Measurements from ENCODE around the gene ESRRA.

ESRRA gene

GRCh38 chr11:64352099-64352994, 47.0 kb downstream of the ESRRA start:
- Histone ChIP-seq H3K9me3 (ENCODE audit: low read length) (no peaks in the 10 kb centered on the region), H3K4me1 (ENCODE audit: insufficient read depth, low read length) (peaks cover 4% of the 10 kb centered on the region), H3K9ac (ENCODE audit: low read length) (no peak overlapping the region), H3K36me3 (ENCODE audit: insufficient read depth, low read length) (no peaks in the 10 kb centered on the region), H3K4me3 (ENCODE audit: low read depth in 1 of 2, low read length in 2 of 2) (no peak overlapping the region), H3K27me3 (ENCODE audit: control insufficient read depth in 1 of 2, insufficient read depth in 2 of 2, low read length in 2 of 2) (no peaks in the 10 kb centered on the region), H3K27ac (ENCODE audit: low read depth, low read length) (no peak overlapping the region)

- no peak overlapping the region for H3K27ac ChIP-seq (ENCODE audit: low read depth, low read length)
- no peaks in the 10 kb centered on the region for H3K36me3 ChIP-seq (ENCODE audit: insufficient read depth, low read length)
- no peaks in the 10 kb centered on the region for H3K27me3 ChIP-seq (ENCODE audit: control insufficient read depth in 1 of 2, insufficient read depth in 2 of 2, low read length in 2 of 2)
- no peak overlapping the region for H3K9ac ChIP-seq (ENCODE audit: low read length)
- no peaks in the 10 kb centered on the region for H3K9me3 ChIP-seq (ENCODE audit: low read length)
- H3K4me3 ChIP-seq (ENCODE audit: low read depth in 1 of 2, low read length in 2 of 2) = no peak overlapping the region
- H3K4me1 ChIP-seq (ENCODE audit: insufficient read depth, low read length) = peaks cover 8% of the 10 kb centered on the region
Measured at GRCh38 chr11:64352995-64353714, 47.8 kb downstream of the ESRRA start.

DNA sequence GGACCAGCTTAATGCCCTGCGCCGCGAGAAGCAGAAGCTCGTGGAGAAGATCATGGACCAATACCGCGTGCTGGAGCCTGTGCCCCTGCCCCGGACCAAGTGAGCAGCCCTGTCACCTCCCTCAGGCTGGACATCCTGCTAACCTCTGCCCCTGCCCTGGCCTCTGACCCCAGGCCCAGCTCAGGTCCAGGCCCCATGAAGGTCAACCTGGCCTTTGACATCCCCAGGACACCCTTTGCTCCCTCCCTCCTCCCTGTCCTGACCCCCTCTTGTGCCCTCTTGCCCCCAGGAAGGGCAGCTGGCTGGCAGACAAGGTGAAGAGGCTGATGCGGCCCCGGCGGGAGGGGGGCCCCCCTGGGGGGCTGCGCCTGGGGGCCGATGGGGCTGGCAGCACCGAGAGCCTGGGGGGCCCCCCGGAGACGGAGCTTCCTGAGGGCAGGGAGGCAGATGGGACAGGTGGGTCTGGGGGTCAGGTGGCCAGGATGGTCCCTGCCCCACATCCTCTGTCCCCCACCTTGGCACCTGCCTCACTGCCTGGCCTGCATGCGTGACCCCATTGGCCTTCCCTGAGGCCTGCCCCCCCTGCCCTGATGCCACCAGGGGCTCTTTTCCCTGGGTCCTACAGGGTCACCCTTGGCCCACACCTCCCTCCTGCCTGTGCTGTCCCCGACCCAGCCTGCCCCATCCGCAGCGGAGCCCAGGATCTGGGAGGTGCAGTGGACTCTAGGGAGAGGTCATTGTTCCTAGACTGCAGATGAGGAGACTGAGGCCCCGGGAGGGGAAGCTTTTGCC, 48.6 kb downstream of the ESRRA start:
- no peak overlapping the region for H3K4me3 ChIP-seq (ENCODE audit: low read depth in 1 of 2, low read length in 2 of 2)
- H3K36me3 ChIP-seq (ENCODE audit: insufficient read depth, low read length) = no peaks in the 10 kb centered on the region
- H3K4me1 ChIP-seq (ENCODE audit: insufficient read depth, low read length) = peaks cover 13% of the 10 kb centered on the region
- no peaks in the 10 kb centered on the region for H3K27me3 ChIP-seq (ENCODE audit: control insufficient read depth in 1 of 2, insufficient read depth in 2 of 2, low read length in 2 of 2)
- H3K9ac ChIP-seq (ENCODE audit: low read length) = no peak overlapping the region
- H3K27ac ChIP-seq (ENCODE audit: low read depth, low read length) = no peak overlapping the region
- H3K9me3 ChIP-seq (ENCODE audit: low read length) = no peaks in the 10 kb centered on the region

DNA sequence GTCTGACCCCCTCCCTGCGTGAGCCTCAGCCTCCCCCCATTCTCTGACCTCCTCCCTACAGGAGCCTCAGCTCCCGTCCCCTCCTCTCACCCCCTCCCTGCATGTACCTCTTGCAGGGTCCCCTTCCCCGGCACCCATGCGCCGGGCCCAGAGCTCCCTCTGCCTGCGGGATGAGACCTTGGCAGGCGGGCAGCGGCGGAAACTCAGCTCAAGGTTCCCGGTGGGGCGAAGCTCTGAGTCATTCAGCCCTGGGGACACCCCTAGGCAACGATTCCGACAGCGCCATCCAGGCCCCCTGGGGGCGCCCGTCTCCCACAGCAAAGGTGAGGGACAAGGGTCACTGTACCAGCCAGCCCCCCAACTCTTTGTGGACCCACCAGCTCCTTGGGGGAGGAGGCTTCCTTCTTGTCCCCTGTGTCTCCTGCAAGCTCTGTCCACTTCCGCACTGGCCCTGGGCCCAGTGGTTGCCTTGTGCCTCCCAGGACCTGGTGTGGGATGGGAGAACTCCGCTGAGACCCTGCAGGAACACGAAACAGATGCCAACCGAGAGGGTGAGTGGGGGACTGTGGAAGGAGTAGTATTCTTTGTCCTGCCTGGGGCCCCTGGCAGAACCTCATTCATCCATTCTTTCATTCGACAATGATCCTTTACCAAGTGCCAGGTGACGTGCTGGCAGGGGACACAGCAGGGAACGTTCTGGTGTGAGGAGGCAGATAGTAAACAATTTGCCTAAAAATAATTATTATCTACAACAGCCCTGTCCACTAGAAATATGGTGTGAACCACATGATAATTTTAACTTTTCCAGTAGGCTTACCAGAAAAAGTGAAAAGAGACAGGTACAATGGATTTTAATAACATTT, 50.0 kb downstream of the ESRRA start:
- Histone ChIP-seq H3K9ac (ENCODE audit: low read length) (no peak overlapping the region), H3K4me1 (ENCODE audit: insufficient read depth, low read length) (peaks cover 23% of the 10 kb centered on the region), H3K36me3 (ENCODE audit: insufficient read depth, low read length) (no peaks in the 10 kb centered on the region), H3K4me3 (ENCODE audit: low read depth in 1 of 2, low read length in 2 of 2) (no peak overlapping the region), H3K27me3 (ENCODE audit: control insufficient read depth in 1 of 2, insufficient read depth in 2 of 2, low read length in 2 of 2) (no peaks in the 10 kb centered on the region), H3K9me3 (ENCODE audit: low read length) (no peaks in the 10 kb centered on the region), H3K27ac (ENCODE audit: low read depth, low read length) (peak overlapping the region; percentile 26)

GRCh38 chr11:64356498-64357411, 51.4 kb downstream of the ESRRA start:
- Histone ChIP-seq H3K4me1 (ENCODE audit: insufficient read depth, low read length) (peaks cover 25% of the 10 kb centered on the region), H3K9me3 (ENCODE audit: low read length) (no peaks in the 10 kb centered on the region), H3K9ac (ENCODE audit: low read length) (no peak overlapping the region), H3K27ac (ENCODE audit: low read depth, low read length) (no peak overlapping the region), H3K36me3 (ENCODE audit: insufficient read depth, low read length) (peaks cover 9% of the 10 kb centered on the region), H3K4me3 (ENCODE audit: low read depth in 1 of 2, low read length in 2 of 2) (no peak overlapping the region), H3K27me3 (ENCODE audit: control insufficient read depth in 1 of 2, insufficient read depth in 2 of 2, low read length in 2 of 2) (no peaks in the 10 kb centered on the region)

DNA sequence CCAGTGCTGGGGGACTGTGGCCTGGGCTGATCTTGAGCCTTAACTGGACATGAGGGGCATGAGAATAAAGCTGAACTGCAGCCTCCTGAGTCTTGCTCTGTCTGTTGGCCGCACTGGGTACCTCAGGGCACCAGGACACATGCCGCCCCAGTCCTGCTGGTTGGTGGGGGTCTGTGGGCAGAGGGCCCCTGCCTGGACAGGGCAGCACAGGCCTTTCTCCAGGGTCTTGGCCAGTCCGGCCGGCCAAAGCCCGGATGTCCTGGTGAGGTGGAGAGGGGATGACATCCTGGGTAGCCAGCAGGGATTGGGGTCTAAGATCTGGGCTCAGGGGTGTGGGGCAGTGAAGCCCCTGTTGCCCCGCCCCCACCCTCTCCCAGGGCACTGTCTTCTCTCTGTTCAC, 52.1 kb downstream of the ESRRA start:
- Histone ChIP-seq H3K27ac (ENCODE audit: low read depth, low read length) (no peak overlapping the region), H3K36me3 (ENCODE audit: insufficient read depth, low read length) (peaks cover 16% of the 10 kb centered on the region), H3K4me3 (ENCODE audit: low read depth in 1 of 2, low read length in 2 of 2) (no peak overlapping the region), H3K4me1 (ENCODE audit: insufficient read depth, low read length) (peaks cover 25% of the 10 kb centered on the region), H3K9ac (ENCODE audit: low read length) (no peak overlapping the region), H3K9me3 (ENCODE audit: low read length) (no peaks in the 10 kb centered on the region), H3K27me3 (ENCODE audit: control insufficient read depth in 1 of 2, insufficient read depth in 2 of 2, low read length in 2 of 2) (no peaks in the 10 kb centered on the region)

DNA sequence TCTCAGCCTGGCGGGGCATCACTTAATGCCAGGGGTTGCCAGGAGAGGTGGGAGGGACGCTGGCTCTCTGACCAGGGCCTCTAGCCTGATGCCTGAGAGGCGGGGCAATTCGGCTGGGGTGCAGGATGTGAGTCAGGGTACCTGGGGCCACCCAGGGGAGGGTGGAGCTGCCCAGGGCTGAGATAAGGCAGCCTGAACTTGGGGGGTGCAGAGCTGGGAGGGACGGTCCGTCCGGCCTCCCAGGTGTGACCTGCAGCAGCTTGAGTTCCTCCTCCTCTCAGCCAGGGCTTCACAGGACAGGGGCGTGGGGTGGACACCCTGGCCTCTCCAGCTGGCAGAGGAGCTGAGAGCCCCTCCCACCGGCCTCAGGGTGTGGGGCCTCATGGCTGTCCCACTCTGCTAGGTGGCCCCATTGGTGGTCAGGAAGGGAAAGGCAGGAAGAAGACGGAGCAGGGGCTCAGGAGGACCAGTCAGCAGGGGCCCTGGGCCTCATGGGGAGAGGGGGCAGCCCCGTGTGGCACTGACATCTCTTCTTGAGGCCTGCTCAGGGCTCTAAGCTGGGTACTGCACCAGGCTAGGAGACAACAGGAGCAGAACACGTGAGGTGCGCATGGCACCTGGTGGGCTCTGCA, 52.7 kb downstream of the ESRRA start:
- H3K36me3 ChIP-seq (ENCODE audit: insufficient read depth, low read length) = peaks cover 20% of the 10 kb centered on the region
- H3K4me3 ChIP-seq (ENCODE audit: low read depth in 1 of 2, low read length in 2 of 2) = peak overlapping the region; percentile 45 to 90
- H3K27ac ChIP-seq (ENCODE audit: low read depth, low read length) = peak overlapping the region; percentile 90
- H3K9ac ChIP-seq (ENCODE audit: low read length) = peak overlapping the region; percentile 86
- H3K4me1 ChIP-seq (ENCODE audit: insufficient read depth, low read length) = peaks cover 25% of the 10 kb centered on the region
- H3K27me3 ChIP-seq (ENCODE audit: control insufficient read depth in 1 of 2, insufficient read depth in 2 of 2, low read length in 2 of 2) = no peaks in the 10 kb centered on the region
- H3K9me3 ChIP-seq (ENCODE audit: low read length) = no peaks in the 10 kb centered on the region

- peak overlapping the region; percentile 45 to 90 for H3K4me3 ChIP-seq (ENCODE audit: low read depth in 1 of 2, low read length in 2 of 2)
- H3K36me3 ChIP-seq (ENCODE audit: insufficient read depth, low read length) = peaks cover 25% of the 10 kb centered on the region
- H3K9me3 ChIP-seq (ENCODE audit: low read length) = no peaks in the 10 kb centered on the region
- H3K27me3 ChIP-seq (ENCODE audit: control insufficient read depth in 1 of 2, insufficient read depth in 2 of 2, low read length in 2 of 2) = no peaks in the 10 kb centered on the region
- peak overlapping the region; percentile 86 for H3K9ac ChIP-seq (ENCODE audit: low read length)
- H3K4me1 ChIP-seq (ENCODE audit: insufficient read depth, low read length) = peaks cover 25% of the 10 kb centered on the region
- H3K27ac ChIP-seq (ENCODE audit: low read depth, low read length) = peak overlapping the region; percentile 90
Measured at GRCh38 chr11:64358536-64358906, 53.2 kb downstream of the ESRRA start.

DNA sequence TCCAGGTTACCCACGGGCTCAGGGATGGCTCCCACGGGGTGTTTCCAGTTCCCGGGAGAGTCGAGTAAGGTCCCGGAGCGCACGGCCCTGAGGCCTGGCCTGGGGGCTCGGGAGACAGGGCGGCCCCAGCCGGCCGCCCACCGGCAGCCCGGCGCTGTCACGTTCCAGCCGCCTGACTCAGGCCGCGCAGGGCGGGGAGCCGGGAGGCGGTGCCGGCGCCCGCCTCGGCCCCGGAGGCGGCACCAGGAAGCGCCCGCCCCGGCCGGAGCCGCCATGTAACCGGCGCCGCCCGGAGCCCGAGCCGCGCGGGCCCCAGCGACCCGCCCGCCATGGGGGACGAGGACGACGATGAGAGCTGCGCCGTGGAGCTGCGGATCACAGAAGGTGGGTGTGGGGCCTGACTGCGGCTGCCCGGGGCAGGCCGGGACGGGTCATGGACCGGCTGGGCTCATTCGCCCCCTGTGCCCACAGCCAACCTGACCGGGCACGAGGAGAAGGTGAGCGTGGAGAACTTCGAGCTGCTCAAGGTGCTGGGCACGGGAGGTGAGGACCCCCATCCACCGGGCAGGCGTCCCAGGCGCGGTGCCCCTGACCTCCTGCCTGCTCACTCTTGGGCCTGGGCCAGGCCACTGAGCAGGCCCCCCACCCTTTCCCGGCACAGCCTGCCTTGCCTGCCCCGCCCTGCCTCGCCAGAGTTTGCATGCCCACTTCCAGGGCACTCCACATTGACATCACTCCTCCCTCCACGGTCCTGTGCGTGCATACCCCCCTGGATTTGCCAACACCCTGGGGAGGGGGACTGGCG, 53.8 kb downstream of the ESRRA start, which contains the start of gene RPS6KA4:
TSS of gene RPS6KA4 (plus strand) at position 256 of the 805 bp plus-strand sequence. CDS start at position 330, 74 bp downstream.
- H3K9me3 ChIP-seq (ENCODE audit: low read length) = no peaks in the 10 kb centered on the region
- no peaks in the 10 kb centered on the region for H3K27me3 ChIP-seq (ENCODE audit: control insufficient read depth in 1 of 2, insufficient read depth in 2 of 2, low read length in 2 of 2)
- peaks cover 28% of the 10 kb centered on the region for H3K36me3 ChIP-seq (ENCODE audit: insufficient read depth, low read length)
- H3K9ac ChIP-seq (ENCODE audit: low read length) = peak within 1 kb of the TSS; percentile 86
- peaks cover 25% of the 10 kb centered on the region for H3K4me1 ChIP-seq (ENCODE audit: insufficient read depth, low read length)
- H3K4me3 ChIP-seq (ENCODE audit: low read depth in 1 of 2, low read length in 2 of 2) = peak within 1 kb of the TSS; percentile 90 to 92
- H3K27ac ChIP-seq (ENCODE audit: low read depth, low read length) = peak within 1 kb of the TSS; percentile 90
